Measurements from ENCODE around the gene DOCK11. TPM values are rescaled to one million over a fixed set of nuclear protein-coding genes. Genes with fewer than 3 reads are reported as not detected.

Gene DOCK11
- total RNA-seq, 1 donor from 2014 or later, result 22.4 TPM

- Histone ChIP-seq H3K9ac (ENCODE audit: low read depth in 1 of 3, low read length in 3 of 3) (no peak overlapping the region), H3K4me1 (ENCODE audit: control insufficient read depth in 3 of 3, insufficient read depth in 3 of 3, low read length in 3 of 3) (no peaks in the 10 kb centered on the region), H3K4me3 (ENCODE audit: low read length in 3 of 3) (no peak overlapping the region), H3K27ac (ENCODE audit: low read depth, low read length) (no peak overlapping the region), H3K36me3 (ENCODE audit: control insufficient read depth in 3 of 3, insufficient read depth in 3 of 3, low read length in 3 of 3) (no peaks in the 10 kb centered on the region), H3K9me3 (ENCODE audit: control insufficient read depth in 3 of 3, low read length in 3 of 3) (no peaks in the 10 kb centered on the region), H3K27me3 (ENCODE audit: control insufficient read depth in 3 of 3, insufficient read depth in 3 of 3, low read length in 3 of 3) (no peaks in the 10 kb centered on the region)
These were observed 173.8 kb downstream of the DOCK11 start for GRCh38 chrX:118669435-118669834.

GRCh38 chrX:118675326-118675965 lies 179.8 kb downstream of the DOCK11 start:
- Histone ChIP-seq H3K9me3 (ENCODE audit: control insufficient read depth in 3 of 3, low read length in 3 of 3) (no peaks in the 10 kb centered on the region), H3K4me1 (ENCODE audit: control insufficient read depth in 3 of 3, insufficient read depth in 3 of 3, low read length in 3 of 3) (no peaks in the 10 kb centered on the region), H3K36me3 (ENCODE audit: control insufficient read depth in 3 of 3, insufficient read depth in 3 of 3, low read length in 3 of 3) (no peaks in the 10 kb centered on the region), H3K27me3 (ENCODE audit: control insufficient read depth in 3 of 3, insufficient read depth in 3 of 3, low read length in 3 of 3) (no peaks in the 10 kb centered on the region), H3K27ac (ENCODE audit: low read depth, low read length) (no peak overlapping the region), H3K4me3 (ENCODE audit: low read length in 3 of 3) (no peak overlapping the region), H3K9ac (ENCODE audit: low read depth in 1 of 3, low read length in 3 of 3) (no peak overlapping the region)

- H3K36me3 ChIP-seq (ENCODE audit: control insufficient read depth in 3 of 3, insufficient read depth in 3 of 3, low read length in 3 of 3), result no peaks in the 10 kb centered on the region
These were observed 180.3 kb downstream of the DOCK11 start for GRCh38 chrX:118675966-118676349.

GRCh38 chrX:118677318-118677717 lies 181.7 kb downstream of the DOCK11 start:
- no peaks in the 10 kb centered on the region for H3K36me3 ChIP-seq (ENCODE audit: control insufficient read depth in 3 of 3, insufficient read depth in 3 of 3, low read length in 3 of 3)

More at GRCh38 chrX:118675966-118676349, 180.3 kb downstream of the DOCK11 start:
- no peaks in the 10 kb centered on the region for H3K27me3 ChIP-seq (ENCODE audit: control insufficient read depth in 3 of 3, insufficient read depth in 3 of 3, low read length in 3 of 3)
- H3K27ac ChIP-seq (ENCODE audit: low read depth, low read length), result no peak overlapping the region
- no peaks in the 10 kb centered on the region for H3K9me3 ChIP-seq (ENCODE audit: control insufficient read depth in 3 of 3, low read length in 3 of 3)
- no peaks in the 10 kb centered on the region for H3K4me1 ChIP-seq (ENCODE audit: control insufficient read depth in 3 of 3, insufficient read depth in 3 of 3, low read length in 3 of 3)
- H3K4me3 ChIP-seq (ENCODE audit: low read length in 3 of 3), result no peak overlapping the region
- no peak overlapping the region for H3K9ac ChIP-seq (ENCODE audit: low read depth in 1 of 3, low read length in 3 of 3)

GRCh38 chrX:118679290-118679689 lies 183.7 kb downstream of the DOCK11 start:
- Histone ChIP-seq H3K27ac (ENCODE audit: low read depth, low read length) (no peak overlapping the region), H3K4me3 (ENCODE audit: low read length in 3 of 3) (no peak overlapping the region), H3K9ac (ENCODE audit: low read depth in 1 of 3, low read length in 3 of 3) (no peak overlapping the region), H3K4me1 (ENCODE audit: control insufficient read depth in 3 of 3, insufficient read depth in 3 of 3, low read length in 3 of 3) (no peaks in the 10 kb centered on the region), H3K27me3 (ENCODE audit: control insufficient read depth in 3 of 3, insufficient read depth in 3 of 3, low read length in 3 of 3) (no peaks in the 10 kb centered on the region), H3K36me3 (ENCODE audit: control insufficient read depth in 3 of 3, insufficient read depth in 3 of 3, low read length in 3 of 3) (no peaks in the 10 kb centered on the region), H3K9me3 (ENCODE audit: control insufficient read depth in 3 of 3, low read length in 3 of 3) (no peaks in the 10 kb centered on the region)

More at GRCh38 chrX:118677318-118677717, 181.7 kb downstream of the DOCK11 start:
- no peak overlapping the region for H3K9ac ChIP-seq (ENCODE audit: low read depth in 1 of 3, low read length in 3 of 3)
- no peaks in the 10 kb centered on the region for H3K27me3 ChIP-seq (ENCODE audit: control insufficient read depth in 3 of 3, insufficient read depth in 3 of 3, low read length in 3 of 3)
- no peak overlapping the region for H3K4me3 ChIP-seq (ENCODE audit: low read length in 3 of 3)
- no peaks in the 10 kb centered on the region for H3K9me3 ChIP-seq (ENCODE audit: control insufficient read depth in 3 of 3, low read length in 3 of 3)
- H3K27ac ChIP-seq (ENCODE audit: low read depth, low read length), result no peak overlapping the region
- H3K4me1 ChIP-seq (ENCODE audit: control insufficient read depth in 3 of 3, insufficient read depth in 3 of 3, low read length in 3 of 3), result no peaks in the 10 kb centered on the region

GRCh38 chrX:118682258-118683014 lies 186.8 kb downstream of the DOCK11 start:
- no peak overlapping the region for H3K4me3 ChIP-seq (ENCODE audit: low read length in 3 of 3)
- H3K36me3 ChIP-seq (ENCODE audit: control insufficient read depth in 3 of 3, insufficient read depth in 3 of 3, low read length in 3 of 3), result no peaks in the 10 kb centered on the region
- no peak overlapping the region for H3K27ac ChIP-seq (ENCODE audit: low read depth, low read length)
- no peak overlapping the region for H3K9ac ChIP-seq (ENCODE audit: low read depth in 1 of 3, low read length in 3 of 3)
- no peaks in the 10 kb centered on the region for H3K4me1 ChIP-seq (ENCODE audit: control insufficient read depth in 3 of 3, insufficient read depth in 3 of 3, low read length in 3 of 3)
- no peaks in the 10 kb centered on the region for H3K27me3 ChIP-seq (ENCODE audit: control insufficient read depth in 3 of 3, insufficient read depth in 3 of 3, low read length in 3 of 3)
- H3K9me3 ChIP-seq (ENCODE audit: control insufficient read depth in 3 of 3, low read length in 3 of 3), result no peaks in the 10 kb centered on the region

- H3K4me3 ChIP-seq (ENCODE audit: low read length in 3 of 3), result no peak overlapping the region
- H3K27ac ChIP-seq (ENCODE audit: low read depth, low read length), result no peak overlapping the region
- H3K36me3 ChIP-seq (ENCODE audit: control insufficient read depth in 3 of 3, insufficient read depth in 3 of 3, low read length in 3 of 3), result no peaks in the 10 kb centered on the region
- no peaks in the 10 kb centered on the region for H3K27me3 ChIP-seq (ENCODE audit: control insufficient read depth in 3 of 3, insufficient read depth in 3 of 3, low read length in 3 of 3)
- H3K9me3 ChIP-seq (ENCODE audit: control insufficient read depth in 3 of 3, low read length in 3 of 3), result no peaks in the 10 kb centered on the region
- H3K4me1 ChIP-seq (ENCODE audit: control insufficient read depth in 3 of 3, insufficient read depth in 3 of 3, low read length in 3 of 3), result no peaks in the 10 kb centered on the region
- H3K9ac ChIP-seq (ENCODE audit: low read depth in 1 of 3, low read length in 3 of 3), result no peak overlapping the region
These were observed 189.8 kb downstream of the DOCK11 start for GRCh38 chrX:118685393-118685792.

GRCh38 chrX:118688935-118689334 lies 193.3 kb downstream of the DOCK11 start:
- Histone ChIP-seq H3K36me3 (ENCODE audit: control insufficient read depth in 3 of 3, insufficient read depth in 3 of 3, low read length in 3 of 3) (no peaks in the 10 kb centered on the region), H3K4me1 (ENCODE audit: control insufficient read depth in 3 of 3, insufficient read depth in 3 of 3, low read length in 3 of 3) (no peaks in the 10 kb centered on the region), H3K27ac (ENCODE audit: low read depth, low read length) (no peak overlapping the region), H3K9me3 (ENCODE audit: control insufficient read depth in 3 of 3, low read length in 3 of 3) (no peaks in the 10 kb centered on the region), H3K9ac (ENCODE audit: low read depth in 1 of 3, low read length in 3 of 3) (no peak overlapping the region), H3K27me3 (ENCODE audit: control insufficient read depth in 3 of 3, insufficient read depth in 3 of 3, low read length in 3 of 3) (no peaks in the 10 kb centered on the region), H3K4me3 (ENCODE audit: low read length in 3 of 3) (no peak overlapping the region)

GRCh38 chrX:118693843-118694242 lies 198.2 kb downstream of the DOCK11 start:
- H3K9me3 ChIP-seq (ENCODE audit: control insufficient read depth in 3 of 3, low read length in 3 of 3), result no peaks in the 10 kb centered on the region
- no peaks in the 10 kb centered on the region for H3K36me3 ChIP-seq (ENCODE audit: control insufficient read depth in 3 of 3, insufficient read depth in 3 of 3, low read length in 3 of 3)
- no peaks in the 10 kb centered on the region for H3K4me1 ChIP-seq (ENCODE audit: control insufficient read depth in 3 of 3, insufficient read depth in 3 of 3, low read length in 3 of 3)
- no peak overlapping the region for H3K9ac ChIP-seq (ENCODE audit: low read depth in 1 of 3, low read length in 3 of 3)
- no peak overlapping the region for H3K27ac ChIP-seq (ENCODE audit: low read depth, low read length)
- H3K4me3 ChIP-seq (ENCODE audit: low read length in 3 of 3), result no peak overlapping the region
- no peaks in the 10 kb centered on the region for H3K27me3 ChIP-seq (ENCODE audit: control insufficient read depth in 3 of 3, insufficient read depth in 3 of 3, low read length in 3 of 3)

GRCh38 chrX:118694638-118695037 lies 199.0 kb downstream of the DOCK11 start:
- H3K9me3 ChIP-seq (ENCODE audit: control insufficient read depth in 3 of 3, low read length in 3 of 3), result no peaks in the 10 kb centered on the region
- H3K27ac ChIP-seq (ENCODE audit: low read depth, low read length), result no peak overlapping the region
- no peaks in the 10 kb centered on the region for H3K4me1 ChIP-seq (ENCODE audit: control insufficient read depth in 3 of 3, insufficient read depth in 3 of 3, low read length in 3 of 3)
- no peak overlapping the region for H3K4me3 ChIP-seq (ENCODE audit: low read length in 3 of 3)
- no peaks in the 10 kb centered on the region for H3K27me3 ChIP-seq (ENCODE audit: control insufficient read depth in 3 of 3, insufficient read depth in 3 of 3, low read length in 3 of 3)
- H3K36me3 ChIP-seq (ENCODE audit: control insufficient read depth in 3 of 3, insufficient read depth in 3 of 3, low read length in 3 of 3), result no peaks in the 10 kb centered on the region
- H3K9ac ChIP-seq (ENCODE audit: low read depth in 1 of 3, low read length in 3 of 3), result no peak overlapping the region
